GOT3 (cell line): ENCODE results near the gene VPS13D.
"Not testable (repeated sequence)": the region's sequence is repeated elsewhere in the genome, so short reads cannot be mapped to it uniquely, and the experiment has no call there.

Source experiments
- DNase-seq: peaks from one replicate; lab custom pipeline; 2025; ENCODE audit warnings: mixed read lengths; lab: John Stamatoyannopoulos, UW

The VPS13D gene

DNA sequence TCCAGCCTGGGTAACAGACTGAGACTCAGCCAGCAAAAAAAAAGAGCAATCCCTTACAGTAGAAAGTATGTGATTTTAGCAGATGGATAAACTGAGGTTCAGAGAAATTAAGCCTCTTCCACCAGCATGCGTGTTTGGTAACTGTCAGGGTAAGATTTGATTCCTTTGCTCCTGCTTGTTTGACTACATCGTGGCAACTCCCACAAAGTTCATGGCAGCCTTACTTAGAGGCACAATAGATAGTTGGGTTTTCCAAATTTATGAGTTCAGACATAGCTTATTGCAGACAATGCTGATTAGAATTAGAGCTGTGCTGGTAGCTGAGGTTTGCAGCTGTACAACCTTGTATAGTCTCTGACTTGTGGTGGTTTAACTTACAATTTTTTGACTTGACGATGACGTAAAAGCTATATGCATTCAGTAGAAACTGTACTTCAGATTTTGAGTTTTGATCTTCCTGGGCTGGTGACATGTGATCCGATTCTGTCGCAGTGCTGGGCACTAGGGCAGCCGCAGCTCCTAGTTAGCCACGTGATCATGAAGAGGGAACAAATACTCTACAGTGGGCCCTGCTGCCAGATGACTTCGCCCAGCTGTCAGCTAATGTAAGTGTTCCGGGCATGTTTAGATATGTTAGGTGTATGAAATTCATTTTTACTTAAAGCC lies 220.4 kb downstream of the VPS13D start:
- DNase-seq: no peak

- DNase-seq: no peak
Observed at GRCh38 chr1:12450756-12451559, 221.1 kb downstream of the VPS13D start.

- no peak for DNase-seq
Observed at GRCh38 chr1:12451560-12451900, 221.7 kb downstream of the VPS13D start.

GRCh38 chr1:12452262-12452661 lies 222.4 kb downstream of the VPS13D start:
- no peak for DNase-seq

- no peak for DNase-seq
Observed at GRCh38 chr1:12453400-12454343, 223.8 kb downstream of the VPS13D start.

DNA sequence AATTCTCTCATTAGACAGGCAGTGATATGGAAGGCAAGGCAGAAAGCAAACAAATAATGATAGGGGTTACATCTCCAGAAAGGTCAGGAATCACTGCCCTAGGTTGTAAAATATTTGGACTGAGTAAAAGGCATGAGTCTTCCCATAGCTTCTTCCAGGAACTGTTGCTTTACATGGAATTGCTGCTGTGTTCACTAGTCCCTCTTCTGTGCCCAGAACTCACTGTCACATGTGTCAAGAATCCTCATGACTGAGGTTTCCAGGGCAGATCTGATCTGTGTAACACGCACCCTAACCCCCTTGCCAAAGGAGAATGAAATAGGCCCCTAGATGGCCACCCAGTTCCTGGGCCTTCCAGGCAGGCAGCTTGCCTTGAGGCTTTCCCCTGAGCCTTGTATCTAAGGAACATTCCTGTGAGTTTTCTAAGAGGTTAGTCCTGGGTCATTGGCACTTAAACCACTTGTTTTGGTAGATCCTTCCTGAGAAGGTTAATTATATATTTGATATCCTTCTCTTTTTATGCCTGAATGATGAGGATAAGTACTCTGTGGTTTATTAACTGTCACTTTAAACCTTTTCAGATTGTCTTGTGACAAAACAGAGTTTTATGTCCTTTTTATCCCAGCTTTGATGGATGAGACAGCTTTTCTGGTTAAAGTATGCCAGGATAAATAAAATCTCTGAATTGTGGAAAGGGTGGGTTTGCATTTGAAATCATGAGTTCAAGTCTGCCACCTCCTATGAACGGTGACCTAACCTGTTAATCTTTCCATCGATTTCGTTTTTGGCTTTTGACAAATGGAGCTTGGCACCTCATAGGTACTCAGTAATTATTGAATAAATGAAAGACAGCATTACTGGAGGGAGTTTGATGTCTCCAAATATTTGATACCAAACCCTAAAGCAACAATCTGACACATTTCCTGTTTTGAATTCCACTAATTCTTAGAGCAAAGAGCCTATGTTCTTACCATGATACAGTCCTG lies 224.9 kb downstream of the VPS13D start:
- no peak for DNase-seq

DNA sequence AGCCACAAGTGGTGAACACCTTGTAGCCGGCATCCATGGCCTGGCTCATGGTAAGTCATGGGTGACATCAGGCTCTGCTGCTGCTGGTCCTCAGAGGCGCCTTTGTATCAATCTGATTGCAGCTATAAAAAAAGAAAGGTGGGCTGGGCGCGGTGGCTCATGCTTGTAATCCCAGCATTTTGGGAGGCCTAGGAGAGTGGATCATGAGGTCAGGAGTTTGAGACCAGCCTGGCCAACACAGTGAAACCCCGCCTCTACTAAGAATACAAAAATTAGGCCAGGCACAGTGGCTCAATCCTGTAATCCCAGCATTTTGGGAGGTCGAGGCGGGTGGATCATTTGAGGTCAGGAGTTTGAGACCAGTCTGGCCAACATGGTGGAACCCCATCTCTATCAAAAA lies 226.3 kb downstream of the VPS13D start:
- not testable (repeated sequence) for DNase-seq

DNA sequence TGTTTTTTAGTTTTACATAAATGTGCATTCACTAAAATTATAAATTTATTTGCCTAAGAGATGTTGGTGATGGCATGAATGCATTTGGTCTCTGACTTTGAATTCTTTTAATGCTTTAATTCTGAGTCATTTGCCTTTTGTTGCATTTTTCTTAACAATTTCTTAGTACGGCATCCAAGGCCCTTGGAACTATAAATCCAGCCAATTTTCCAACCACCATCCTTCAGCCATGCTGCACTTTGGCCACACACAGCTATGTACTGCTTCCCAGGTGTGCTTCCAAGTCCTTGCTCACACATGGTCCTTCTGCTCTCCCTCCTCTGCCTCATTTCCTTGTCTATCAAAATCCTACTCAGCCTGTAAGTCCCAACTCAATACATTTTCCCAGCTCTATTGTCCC lies 227.1 kb downstream of the VPS13D start:
- DNase-seq: no peak

DNA sequence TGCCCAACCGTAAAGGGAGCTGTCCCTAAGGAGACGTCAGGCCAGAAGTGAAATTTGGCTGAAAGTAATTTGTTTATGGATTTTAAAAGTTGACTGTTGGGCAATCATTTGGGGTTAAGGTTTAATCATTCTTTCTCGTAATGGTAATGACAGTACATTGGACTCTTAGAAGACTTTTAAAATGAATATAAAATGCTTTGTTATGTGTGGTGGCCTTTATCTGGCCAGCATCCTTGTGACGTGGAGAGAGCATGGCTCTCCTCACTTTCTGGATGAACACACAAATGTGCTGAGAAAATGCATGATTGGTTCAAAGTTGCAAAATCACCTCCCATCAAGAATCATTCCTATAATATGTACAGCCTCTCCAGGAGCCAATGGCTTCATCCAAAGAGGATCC lies 227.9 kb downstream of the VPS13D start:
- DNase-seq: no peak

GRCh38 chr1:12458571-12458970 lies 228.7 kb downstream of the VPS13D start:
- no peak for DNase-seq

DNA sequence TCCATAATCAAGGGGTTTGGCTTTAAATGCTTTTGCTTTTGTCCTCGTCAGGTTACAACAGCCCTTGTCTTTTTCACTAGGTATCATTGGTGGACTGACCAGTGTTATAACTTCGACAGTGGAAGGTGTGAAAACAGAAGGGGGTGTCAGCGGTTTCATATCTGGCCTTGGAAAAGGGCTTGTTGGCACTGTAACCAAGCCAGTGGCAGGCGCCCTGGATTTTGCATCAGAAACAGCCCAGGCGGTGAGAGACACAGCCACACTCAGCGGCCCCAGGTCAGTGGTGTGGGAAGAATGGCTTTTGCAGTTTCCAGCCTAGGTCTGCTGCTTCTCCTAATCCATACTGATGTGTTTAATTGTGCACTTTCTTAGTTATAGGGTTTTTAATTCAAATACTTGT lies 230.3 kb downstream of the VPS13D start:
- DNase-seq: no peak

DNA sequence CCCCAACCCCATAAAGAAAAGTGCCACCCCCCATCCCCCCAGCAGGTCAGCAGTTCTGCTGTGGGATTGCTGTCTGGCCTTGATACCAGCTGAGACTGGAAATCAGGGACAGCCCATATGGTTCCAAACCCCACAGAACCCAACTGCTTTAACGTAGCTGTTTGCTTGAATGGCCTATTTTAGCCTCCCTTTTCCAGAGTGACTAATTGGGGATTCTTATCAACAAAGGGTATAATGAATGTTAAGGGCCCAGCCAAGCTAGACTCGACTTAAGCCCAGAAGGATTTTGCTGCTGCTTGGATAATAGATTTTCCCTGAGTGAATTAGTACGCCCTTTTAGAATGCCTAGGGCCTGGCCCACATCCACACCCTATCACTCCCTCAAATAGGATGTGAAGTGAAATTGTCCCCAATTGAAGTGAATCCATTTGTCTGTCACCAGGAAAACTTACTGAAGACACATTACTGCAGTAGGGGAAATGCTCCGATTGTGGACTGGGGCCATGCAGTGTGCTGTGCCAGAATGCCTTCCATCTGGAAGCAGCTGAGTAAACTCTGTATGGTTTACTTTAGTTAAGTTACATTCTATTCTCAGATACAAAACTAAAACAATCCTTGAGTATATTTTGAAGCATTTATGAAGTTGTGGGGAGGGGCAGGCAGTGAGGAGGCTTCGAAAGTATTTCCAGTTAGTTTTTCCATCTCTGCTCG lies 231.2 kb downstream of the VPS13D start:
- no peak for DNase-seq

DNA sequence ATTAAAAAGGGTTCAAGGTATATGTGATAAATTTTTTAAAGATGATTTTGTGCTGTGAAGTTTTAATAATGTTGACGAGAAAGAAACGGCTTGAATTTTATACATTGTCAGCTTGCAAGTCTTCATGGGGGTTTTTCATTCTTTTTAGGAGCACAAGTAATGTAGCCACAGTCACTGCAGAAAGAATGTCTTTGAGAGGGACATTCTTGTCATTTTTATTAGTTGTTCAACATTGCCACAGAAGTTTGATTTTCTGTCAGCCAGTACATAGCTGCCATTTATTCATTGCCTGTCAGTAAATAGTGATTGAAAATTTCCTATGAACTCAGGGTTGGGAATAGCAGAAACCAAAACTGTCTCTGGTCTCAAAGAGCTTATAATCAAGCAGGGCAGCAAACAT lies 231.9 kb downstream of the VPS13D start:
- DNase-seq: no peak

DNA sequence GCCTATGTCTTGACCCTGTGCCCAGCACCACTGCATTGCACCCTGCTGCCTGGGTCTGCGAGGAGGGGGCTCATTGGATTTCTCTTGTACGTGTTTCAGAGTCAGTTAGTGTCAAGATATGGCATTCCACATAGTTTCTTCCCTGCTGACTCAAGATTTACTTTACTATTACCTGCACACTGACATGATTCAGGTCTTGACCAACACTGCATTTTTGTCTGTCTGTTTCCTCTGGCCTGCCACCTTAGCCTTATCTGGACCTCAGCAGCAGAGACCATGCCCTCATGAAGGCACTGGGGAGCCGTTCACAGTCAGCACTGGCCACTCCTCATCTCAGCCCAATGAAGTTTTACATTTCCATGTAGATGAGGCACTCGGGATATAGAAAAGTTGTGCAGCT lies 232.8 kb downstream of the VPS13D start:
- DNase-seq: no peak

- DNase-seq: no peak
Observed at GRCh38 chr1:12464045-12464461, 234.2 kb downstream of the VPS13D start.

DNA sequence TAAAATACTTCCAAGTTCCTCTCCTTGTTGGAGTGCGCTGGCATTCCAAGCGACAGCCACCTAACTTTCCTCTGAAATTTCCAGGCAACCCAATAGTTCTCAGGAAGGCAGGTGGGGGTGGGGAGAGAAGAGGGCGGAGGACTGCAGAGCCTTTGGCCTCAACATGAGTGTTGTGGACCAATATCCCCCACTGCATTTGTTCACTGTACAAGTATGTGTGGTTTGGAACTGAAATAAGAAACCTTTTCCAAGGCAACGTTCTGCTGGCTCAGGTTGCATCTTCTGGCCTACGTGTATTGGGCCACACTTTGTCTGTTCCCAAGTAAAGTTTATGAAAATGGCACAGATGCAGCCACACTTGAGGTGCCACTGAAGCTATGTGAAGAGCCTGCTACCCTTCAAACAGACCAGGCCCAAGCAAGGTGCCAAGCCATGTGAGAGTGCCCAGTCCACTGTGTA lies 234.8 kb downstream of the VPS13D start:
- no peak for DNase-seq

DNA sequence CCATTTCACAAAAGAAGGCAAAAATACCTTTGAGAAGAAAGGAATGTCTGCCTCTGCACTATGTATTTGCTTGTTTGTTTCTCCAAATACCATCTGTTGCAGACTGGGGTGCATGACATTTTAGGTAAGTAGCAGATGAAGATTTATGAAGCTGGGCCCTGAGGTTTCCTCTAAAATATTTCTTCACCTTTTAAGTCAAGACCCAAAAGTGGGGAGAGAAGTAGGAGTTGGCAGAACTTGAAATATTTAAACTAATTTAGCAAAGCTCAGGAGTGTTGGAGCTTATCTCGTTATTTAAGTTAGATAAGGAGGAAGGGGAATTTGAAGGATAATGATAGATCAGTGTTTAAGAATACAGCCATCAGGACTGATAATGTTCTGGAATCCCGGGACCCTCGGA lies 235.3 kb downstream of the VPS13D start:
- DNase-seq: no peak

- DNase-seq: no peak
Observed at GRCh38 chr1:12466816-12467215, 237.0 kb downstream of the VPS13D start.

DNA sequence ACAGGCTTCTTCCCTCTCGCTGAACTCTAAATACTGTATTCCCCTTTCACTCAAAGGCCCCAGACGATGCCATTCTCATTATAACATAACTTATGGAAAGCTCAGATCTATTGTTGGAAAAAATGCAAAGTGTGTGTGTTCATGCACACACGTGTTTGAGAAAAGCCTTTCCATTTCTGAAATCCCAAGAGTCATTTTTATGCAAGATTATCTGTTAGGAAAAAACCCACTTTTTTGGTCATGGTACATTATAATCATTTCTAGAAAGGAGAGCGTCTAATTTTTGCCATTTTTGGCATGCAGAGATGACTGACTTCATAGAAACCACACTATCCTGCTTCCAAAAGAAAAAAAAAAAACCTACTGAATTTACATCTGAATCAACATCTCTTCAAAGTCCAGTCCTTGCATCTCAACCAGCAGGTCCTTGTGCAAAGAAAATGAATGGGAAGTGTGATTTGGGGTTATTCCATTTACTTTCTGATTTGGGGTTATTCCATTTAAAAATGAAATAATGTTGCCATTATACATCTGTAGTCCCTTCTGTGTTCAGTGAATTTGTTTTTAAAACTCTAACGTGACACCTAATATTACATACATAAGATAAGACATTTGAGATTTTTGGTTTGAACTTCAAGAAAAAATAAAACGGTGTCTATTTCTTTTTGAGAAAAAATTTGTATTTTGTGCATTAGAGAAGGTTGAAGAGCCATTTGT lies 237.9 kb downstream of the VPS13D start:
- DNase-seq: no peak

- no peak for DNase-seq
Observed at GRCh38 chr1:12468323-12468722, 238.5 kb downstream of the VPS13D start.
